Calu3 (cell line): ENCODE data around the gene MED12L. TPM values are rescaled to one million over a fixed set of nuclear protein-coding genes. Genes with fewer than 3 reads are reported as not detected.

ENCODE experiments used
- BruUV-seq: library from RNA; stranded (reverse); fragments of 400-500 nt; replicated peaks from 2 replicates; lab custom pipeline; 2021; lab: Mats Ljungman, UMichigan
- CTCF ChIA-PET: fragments of 300-600 bp; sonication (Branson Sonifier 250); formaldehyde crosslinking; loops from one replicate; lab custom pipeline; 2022; ENCODE audit warnings: antibody characterized with exemption; lab: Charles Lee
- DNase-seq: peaks from one replicate; pipeline ENCODE4 v3.0.0; 2022
- H3K27ac Mint-ChIP-seq: one replicate; pipeline ENCODE4 v1.8.0; 2022; ENCODE audit warnings: mixed read lengths; ENCODE audit not compliant: unreplicated experiment
- H3K27me3 Mint-ChIP-seq: one replicate; pipeline ENCODE4 v1.8.0; 2022; ENCODE audit warnings: mixed read lengths; ENCODE audit not compliant: unreplicated experiment
- H3K36me3 Mint-ChIP-seq: one replicate; pipeline ENCODE4 v1.8.0; 2022; ENCODE audit warnings: mild to moderate bottlenecking, moderate library complexity, mixed read lengths; ENCODE audit not compliant: insufficient read depth, unreplicated experiment
- H3K4me1 Mint-ChIP-seq: one replicate; pipeline ENCODE4 v1.8.0; 2022; ENCODE audit warnings: mild to moderate bottlenecking, low read depth, mixed read lengths; ENCODE audit not compliant: unreplicated experiment
- H3K4me3 Mint-ChIP-seq: one replicate; pipeline ENCODE4 v1.8.0; 2022; ENCODE audit warnings: mild to moderate bottlenecking, low read depth, moderate library complexity, mixed read lengths; ENCODE audit not compliant: unreplicated experiment
- H3K9me3 Mint-ChIP-seq: one replicate; pipeline ENCODE4 v1.8.0; 2022; ENCODE audit warnings: low read depth, mixed read lengths; ENCODE audit not compliant: unreplicated experiment
- CTCF ChIP-seq: fragments of 200-600 bp; IDR thresholded peaks from one replicate; pipeline ENCODE4 v1.8.0; 2022; ENCODE audit warnings: antibody characterized with exemption; ENCODE audit not compliant: unreplicated experiment
- intact Hi-C: fragments of 100-400 bp; cut with micrococcal nuclease; formaldehyde crosslinking; loops from one replicate; pipeline ENCODE4 v1.10.0; 2022; ENCODE audit not compliant: unreplicated experiment
- total RNA-seq: library from RNA; stranded (reverse); gene quantifications from 2 replicates; pipeline ENCODE4 v1.2.3, GENCODE V29; 2022

The MED12L gene
- total RNA-seq, 1 experiment from 2014 or later, result 4.6 TPM

DNA sequence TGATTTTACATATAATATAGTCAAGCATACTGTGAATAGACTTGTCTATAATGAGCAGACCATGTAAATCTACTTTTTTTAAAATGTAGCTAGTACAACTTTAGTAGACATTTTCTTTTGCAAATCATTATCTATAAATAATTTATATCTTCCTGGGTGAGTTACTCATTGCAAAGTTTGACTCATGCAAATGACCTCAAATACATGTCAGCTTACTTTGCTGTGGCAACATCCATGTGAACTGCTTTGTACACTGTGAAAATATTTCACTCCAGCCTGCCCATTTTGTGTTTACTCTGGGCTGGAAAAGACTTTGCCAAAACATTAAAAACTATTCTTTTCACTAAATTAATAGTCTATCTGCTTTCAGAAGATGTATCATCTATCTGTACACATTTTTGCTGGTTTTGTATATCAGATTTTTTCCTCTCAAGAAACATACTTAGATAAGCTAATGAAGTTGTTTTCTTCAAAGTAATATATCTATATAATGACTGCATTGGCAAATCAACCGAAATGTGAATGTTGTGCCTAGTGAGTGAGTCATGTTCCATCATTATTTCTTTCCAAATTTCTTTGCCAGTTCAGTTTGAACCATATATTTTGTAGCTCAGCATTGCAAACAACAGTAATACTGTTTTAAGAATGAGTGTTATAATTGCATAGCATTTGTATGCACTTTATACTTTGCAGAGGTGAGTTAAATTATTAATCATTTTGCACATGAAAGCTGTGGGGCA lies 348.9 kb downstream of the MED12L start:
- BruUV-seq, result no TSS peak
- H3K9me3 Mint-ChIP-seq, result peaks cover 2% of the 10 kb centered on the region

GRCh38 chr3:151436675-151437446 lies 351.4 kb downstream of the MED12L start:
- no TSS peak for BruUV-seq
- intact Hi-C loops, result loop anchor here (10.0 kb wide), 1 partner anchor 838 kb away; no protein-coding TSS in a partner anchor
- CTCF ChIA-PET, result no interaction called here

More for the DNA sequence above, 348.9 kb downstream of the MED12L start:
- CTCF ChIA-PET, result interaction anchor here (0.6 to 1.5 kb wide), 8 partner anchors 11 to 491 kb away, joined by 3 to 5 read pairs (median 4); partner anchors contain the start of gene GPR87
- TF ChIP-seq CTCF, result no peak
- Mint-ChIP-seq H3K27ac (peak overlapping the region; percentile 79), H3K4me1 (peaks cover 47% of the 10 kb centered on the region), H3K4me3 (no peak overlapping the region), H3K36me3 (no peaks in the 10 kb centered on the region), H3K27me3 (no peaks in the 10 kb centered on the region)
- DNase-seq, result peak; percentile 41
- intact Hi-C loops, result loop anchor here (5.0 to 10.0 kb wide), 3 partner anchors 142 to 840 kb away; no protein-coding TSS in a partner anchor

GRCh38 chr3:151437906-151438305 lies 352.4 kb downstream of the MED12L start:
- no TSS peak for BruUV-seq

More at GRCh38 chr3:151436675-151437446, 351.4 kb downstream of the MED12L start:
- Mint-ChIP-seq H3K36me3 (no peaks in the 10 kb centered on the region), H3K9me3 (no peaks in the 10 kb centered on the region), H3K4me3 (no peak overlapping the region), H3K27ac (no peak overlapping the region), H3K27me3 (no peaks in the 10 kb centered on the region), H3K4me1 (peaks cover 35% of the 10 kb centered on the region)
- TF ChIP-seq CTCF, result no peak
- no peak for DNase-seq

More at GRCh38 chr3:151437906-151438305, 352.4 kb downstream of the MED12L start:
- CTCF ChIA-PET, result no interaction called here
- Mint-ChIP-seq H3K27me3 (no peaks in the 10 kb centered on the region), H3K4me1 (peaks cover 25% of the 10 kb centered on the region), H3K27ac (no peak overlapping the region), H3K4me3 (no peak overlapping the region), H3K36me3 (no peaks in the 10 kb centered on the region), H3K9me3 (no peaks in the 10 kb centered on the region)
- DNase-seq, result no peak
- no peak for TF ChIP-seq CTCF
- intact Hi-C loops, result loop anchor here (10.0 kb wide), 1 partner anchor 837 kb away; no protein-coding TSS in a partner anchor
